HL-60/S4 (cell line): ENCODE measurements around the gene TCAF1.

Experiments
- in situ Hi-C: fragments of 300-500 bp; cut with MboI; formaldehyde crosslinking; loops from 2 replicates; pipeline ENCODE4 v1.14.3; 2022; ENCODE audit warnings: low sequenced_read_pairs

The TCAF1 gene, protein sequence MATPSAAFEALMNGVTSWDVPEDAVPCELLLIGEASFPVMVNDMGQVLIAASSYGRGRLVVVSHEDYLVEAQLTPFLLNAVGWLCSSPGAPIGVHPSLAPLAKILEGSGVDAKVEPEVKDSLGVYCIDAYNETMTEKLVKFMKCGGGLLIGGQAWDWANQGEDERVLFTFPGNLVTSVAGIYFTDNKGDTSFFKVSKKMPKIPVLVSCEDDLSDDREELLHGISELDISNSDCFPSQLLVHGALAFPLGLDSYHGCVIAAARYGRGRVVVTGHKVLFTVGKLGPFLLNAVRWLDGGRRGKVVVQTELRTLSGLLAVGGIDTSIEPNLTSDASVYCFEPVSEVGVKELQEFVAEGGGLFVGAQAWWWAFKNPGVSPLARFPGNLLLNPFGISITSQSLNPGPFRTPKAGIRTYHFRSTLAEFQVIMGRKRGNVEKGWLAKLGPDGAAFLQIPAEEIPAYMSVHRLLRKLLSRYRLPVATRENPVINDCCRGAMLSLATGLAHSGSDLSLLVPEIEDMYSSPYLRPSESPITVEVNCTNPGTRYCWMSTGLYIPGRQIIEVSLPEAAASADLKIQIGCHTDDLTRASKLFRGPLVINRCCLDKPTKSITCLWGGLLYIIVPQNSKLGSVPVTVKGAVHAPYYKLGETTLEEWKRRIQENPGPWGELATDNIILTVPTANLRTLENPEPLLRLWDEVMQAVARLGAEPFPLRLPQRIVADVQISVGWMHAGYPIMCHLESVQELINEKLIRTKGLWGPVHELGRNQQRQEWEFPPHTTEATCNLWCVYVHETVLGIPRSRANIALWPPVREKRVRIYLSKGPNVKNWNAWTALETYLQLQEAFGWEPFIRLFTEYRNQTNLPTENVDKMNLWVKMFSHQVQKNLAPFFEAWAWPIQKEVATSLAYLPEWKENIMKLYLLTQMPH

DNA sequence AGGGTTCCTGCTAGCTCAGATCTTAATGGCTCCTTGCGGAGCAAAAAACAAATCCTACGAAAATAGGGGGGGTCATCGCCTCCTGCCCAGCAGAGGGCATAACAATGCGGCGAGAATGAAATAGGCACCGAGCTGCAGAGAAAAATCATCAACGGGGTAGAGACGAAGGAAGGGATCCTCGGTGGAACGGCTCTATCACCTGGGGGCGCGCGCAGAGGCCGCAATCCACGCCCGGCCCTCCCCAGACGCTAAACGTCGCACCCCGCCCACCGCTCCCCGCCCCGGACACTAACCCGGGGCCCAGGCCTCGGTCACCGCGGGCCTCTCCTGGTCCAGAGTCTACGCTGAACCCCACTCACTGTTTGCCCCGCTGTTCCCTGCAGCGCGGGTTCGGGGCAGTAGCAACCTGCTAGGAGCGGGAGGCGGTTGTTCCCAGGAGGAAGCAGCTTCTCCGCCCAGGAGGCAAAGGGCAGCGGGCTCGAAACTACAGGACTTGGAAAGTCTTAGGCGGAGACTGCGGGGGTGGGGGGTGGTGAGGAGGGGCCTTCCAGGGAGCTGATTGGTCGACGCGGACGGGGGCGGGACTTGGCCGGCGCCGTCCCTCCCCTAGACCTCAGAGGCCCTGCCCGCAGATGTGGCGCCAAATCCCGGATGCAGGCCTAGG is at the start of gene TCAF1:
TSS of gene TCAF1 (minus strand) at position 509 of the 664 bp plus-strand sequence. CDS start 25,568 bp downstream, outside the sequence.
- in situ Hi-C loops, result no loop called here

DNA sequence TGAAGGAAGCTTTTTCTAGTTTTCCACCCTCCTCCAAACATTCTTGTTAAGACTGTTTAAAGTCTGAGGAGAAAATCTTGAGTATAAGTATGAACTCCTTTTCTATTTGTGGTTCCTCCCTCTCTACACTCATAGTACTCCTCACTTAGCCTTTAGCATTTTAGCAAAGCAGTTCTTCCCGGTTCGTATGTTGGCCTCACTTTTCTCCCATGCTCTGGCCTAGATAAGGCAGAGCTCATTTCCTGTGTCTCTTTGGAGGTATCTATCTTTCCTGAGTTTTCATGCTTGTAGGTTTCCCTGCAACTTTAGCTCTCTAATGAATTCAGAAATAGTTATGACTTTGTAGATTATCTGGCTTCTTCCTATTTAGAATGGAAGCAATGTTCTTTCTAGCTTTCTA is 46.8 kb upstream of the TCAF1 start:
- in situ Hi-C loops, result no loop called here

DNA sequence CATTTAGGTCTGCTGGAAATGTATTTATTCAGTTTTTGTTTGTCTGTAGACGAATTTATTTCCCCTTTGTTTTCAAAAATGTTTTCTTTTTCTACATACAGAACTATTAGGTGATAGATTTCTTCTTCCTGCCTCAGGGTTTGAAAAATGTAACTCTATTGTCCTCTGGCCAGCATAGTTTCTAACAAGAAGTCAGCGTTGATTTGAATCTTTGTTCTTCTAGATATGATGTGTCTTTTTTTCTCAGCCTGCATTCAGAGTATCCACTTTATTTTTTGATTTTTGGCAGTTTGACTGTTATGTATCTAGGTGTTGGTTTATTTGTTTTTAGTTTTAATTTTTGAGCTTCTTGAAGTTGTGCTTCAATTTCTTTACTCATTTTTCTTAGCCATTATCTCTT is 45.1 kb upstream of the TCAF1 start:
- in situ Hi-C loops, result no loop called here

DNA sequence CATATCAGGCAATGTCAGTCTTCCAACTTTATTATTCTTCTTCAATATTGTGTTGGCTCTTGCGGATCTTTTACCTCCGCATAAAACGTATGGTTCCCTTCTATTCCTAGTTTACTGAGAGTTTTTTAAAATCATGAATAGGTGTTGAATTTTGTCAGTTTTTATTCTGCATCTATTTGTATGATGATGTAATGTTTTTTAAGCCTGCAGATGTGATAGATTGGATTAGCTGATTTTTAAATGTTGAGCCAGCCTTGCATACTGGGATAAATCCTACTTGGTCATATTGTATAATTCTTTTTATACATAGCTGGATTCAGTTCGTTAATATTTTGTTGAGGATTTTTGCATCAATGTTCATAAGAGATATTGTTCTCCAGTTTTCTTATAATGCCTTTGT is 43.4 kb upstream of the TCAF1 start:
- in situ Hi-C loops, result no loop called here

DNA sequence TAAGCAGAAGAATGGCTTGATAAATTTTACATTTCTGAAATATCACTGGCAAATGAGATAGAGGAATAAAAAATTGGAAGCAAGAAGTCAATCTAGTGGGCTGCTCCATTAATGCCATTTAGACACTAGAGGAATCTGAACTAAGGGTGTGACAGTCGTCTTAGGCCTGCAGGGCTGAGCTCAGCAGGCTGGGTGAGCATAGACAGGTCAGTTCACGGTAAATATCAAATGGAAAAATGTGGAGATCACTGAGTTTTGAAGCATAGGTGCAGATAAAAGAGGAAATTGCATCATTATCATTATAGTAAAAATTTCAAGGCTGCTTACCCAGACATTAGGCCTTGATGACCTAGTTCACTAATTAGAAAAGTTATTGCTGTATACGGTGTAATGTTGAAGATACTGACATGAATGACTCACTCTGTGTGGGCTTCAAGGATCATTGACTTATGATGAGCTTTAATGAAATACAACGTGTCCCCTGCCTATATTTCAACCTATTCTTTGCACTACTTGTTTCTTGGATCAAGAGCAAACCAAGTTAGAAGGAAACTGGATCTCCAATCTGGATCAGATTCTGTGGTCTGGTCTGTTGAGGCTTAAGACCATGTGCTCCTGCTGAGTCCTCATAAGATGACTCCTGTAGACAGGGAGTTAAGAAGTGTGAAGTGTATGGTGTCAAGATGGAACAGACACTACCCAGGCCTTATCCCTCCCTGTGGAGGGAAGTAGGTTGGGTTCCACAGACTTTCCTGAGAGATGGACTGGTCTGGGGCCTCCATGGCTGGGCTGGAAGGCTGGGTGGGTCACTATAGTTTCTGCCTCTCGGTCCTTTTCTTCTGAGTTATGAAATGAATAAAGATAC is 36.6 kb upstream of the TCAF1 start:
- in situ Hi-C loops, result no loop called here

DNA sequence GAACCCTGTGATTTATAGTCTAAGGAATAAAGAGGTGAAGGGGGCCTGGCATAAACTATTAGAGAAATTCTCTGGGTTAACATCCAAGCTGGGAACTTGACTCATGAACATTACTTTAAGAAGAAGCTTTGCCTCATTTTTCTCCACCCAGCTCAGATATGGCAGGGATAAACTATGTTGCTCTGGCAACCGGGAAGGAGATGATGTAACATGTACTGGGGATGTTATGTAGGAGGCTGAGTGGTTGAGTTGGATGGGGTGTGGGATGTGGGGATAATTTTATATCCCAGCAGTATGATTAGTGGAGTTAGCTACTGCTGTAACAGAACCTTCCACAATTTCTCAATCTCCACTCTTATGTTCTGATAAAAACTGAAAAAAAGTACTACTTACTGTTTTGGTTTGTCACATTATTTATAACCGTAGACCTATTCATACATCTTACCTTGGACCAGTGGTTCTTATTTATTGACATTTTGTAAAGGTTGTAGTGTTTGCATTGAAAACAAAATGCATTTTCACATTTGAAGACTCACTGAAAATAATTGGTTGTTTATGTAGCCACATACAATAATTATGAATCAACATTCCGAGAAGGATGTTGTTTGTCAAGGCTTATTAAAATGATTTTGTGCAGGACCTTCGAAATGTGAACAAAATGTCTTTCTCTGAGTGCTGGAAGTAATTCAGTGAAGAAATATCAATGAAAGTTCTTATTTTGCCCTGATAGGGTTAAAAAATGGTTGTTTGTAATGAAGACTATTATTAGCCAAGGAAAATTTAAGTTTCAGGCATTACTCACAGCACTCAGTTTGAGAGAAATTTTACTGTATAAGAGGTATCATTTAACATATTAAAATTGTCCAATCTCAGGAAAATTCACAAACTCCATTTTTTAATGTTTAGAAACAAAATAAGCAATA is 34.4 kb upstream of the TCAF1 start:
- in situ Hi-C loops, result no loop called here

DNA sequence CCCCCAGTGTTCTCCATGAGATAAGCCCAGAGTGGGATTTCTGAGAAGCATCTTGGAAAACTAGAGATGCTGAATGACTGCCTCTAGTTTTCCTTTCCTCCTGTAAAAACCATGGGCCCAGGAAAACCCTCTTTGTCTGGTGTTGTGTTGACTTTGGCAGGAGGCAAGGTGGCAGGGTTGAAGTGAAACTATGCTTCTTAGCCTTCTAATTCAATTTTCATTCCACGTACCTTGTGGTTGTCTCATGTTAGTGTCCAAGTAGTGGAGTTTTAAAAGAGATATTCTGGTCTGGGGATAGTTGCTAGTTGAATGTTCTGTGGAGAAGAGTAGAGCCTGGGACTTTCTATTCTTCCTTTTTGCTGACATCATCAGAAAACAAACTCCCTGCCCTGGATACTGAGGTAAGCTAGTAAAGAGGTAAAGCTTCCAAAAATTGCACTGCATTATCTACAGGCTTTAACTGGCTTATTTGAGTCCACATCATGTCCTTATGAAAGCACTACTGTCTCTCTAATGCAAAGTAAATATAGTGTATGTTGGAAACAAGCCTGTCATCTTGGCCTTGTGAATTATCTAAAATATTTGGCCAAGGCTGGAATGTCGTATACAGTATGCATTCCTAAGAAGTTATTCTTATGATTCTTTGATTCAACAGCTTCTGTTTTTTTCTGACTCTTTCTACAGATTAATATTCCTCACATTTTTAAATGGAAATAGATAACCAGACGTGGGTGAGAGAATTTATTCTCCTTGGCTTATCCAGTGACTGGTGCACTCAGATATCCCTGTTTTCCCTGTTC is 32.8 kb upstream of the TCAF1 start, which contains the start of gene OR2F2:
TSS of gene OR2F2 (plus strand) at position 708 of the 800 bp plus-strand sequence. CDS start at position 708, 0 bp downstream.
- in situ Hi-C loops, result no loop called here

DNA sequence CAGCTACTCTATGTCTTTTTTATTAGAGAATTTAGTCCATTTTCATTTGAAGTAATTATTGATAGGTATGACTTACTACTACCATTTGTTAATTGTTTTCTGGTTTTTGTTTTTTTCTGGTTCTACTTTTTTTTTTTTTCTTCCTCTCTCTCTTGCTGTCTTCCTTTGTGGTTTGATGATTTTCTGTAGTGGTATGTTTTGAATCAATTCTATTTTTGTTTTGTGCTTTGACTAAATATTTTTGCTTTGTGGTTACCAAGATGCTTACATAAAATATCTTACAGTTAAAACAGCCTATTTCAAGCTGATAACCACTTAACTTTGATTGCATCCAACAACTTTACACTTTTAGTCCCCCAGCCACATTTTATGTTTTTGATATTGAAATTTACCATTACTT is 29.8 kb upstream of the TCAF1 start:
- in situ Hi-C loops, result no loop called here

DNA sequence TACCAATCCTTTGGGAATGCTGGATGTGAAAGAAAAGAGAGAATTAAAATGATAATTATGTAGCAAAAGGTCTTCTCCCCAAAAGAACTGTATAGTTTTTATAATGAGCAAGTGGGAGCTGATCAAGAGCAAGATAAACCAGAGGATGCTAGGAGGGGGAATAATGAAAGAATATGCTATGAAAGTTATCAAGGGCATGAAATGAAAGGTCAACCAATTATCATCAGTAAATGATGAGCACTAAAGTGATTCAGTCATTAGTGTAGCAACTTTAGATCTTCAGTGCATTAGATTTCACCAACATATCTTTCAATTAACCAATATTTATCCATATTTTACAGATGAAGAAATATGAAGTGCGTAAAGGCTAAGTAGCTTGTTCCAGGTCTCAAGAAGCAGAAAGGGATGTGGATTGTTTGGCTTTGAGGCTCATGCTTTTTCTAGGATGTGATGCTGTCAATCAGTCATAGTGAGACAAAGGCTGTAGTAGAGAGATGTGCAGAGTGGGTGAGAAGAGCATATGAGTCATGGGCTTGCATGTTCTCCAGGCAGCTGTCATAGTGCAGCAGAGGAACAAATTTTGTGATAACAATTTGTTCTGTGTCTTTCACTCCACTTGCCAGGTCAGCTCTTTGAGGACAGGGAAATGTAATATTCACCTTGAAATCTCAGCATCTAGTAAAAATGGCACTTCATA is 27.4 kb upstream of the TCAF1 start:
- in situ Hi-C loops, result no loop called here

DNA sequence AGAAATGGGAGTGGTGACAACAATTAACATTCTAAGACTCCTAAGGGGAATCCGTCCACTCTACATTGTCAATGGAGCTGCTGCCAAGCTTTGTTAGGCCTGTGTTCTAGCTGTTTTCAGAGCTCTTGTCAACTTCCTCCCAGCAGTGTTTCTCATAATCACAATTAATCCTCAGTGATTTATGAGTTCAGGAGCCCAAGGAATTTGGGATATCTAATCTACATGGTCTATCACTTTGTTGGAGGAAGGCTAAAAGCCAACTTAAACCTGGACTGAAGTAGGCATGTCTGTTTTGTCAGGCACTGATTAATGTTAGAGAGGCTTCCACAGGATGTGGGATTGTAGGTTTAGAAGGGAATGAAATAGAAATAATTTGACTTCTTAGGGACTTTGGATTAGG is 22.9 kb upstream of the TCAF1 start:
- in situ Hi-C loops, result no loop called here

DNA sequence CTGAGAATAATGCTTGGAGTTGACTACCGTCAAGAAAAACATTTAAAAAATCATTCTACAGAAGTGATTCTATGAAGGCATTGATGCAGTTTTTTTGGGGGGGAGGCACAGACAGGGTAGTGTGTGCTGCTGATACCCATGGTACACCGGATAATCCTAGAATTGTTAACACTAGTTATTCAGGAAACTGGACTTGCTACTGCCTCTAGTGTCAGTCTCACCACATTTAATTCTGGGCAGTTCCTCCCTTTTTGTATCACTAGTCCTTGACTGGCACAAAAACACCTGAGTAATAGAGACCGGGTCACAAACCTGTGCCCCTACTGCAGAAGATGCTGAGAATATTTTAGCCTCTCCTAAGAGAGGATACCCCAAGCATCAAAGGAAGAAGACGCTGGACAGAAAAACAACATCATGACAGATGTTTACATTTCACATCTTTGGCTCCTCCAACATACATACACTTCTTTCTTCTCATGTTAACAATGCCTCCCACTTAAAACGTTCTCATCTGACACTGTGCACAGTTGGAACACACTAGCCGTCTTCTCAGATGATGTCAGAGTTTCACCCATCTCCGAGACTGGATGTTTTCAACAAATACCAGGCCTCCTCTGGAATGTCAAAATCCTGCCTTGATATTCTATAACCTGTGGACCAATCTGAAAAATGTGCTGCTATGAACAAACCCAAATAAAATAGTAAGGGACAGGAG is 13.1 kb upstream of the TCAF1 start:
- in situ Hi-C loops, result no loop called here

DNA sequence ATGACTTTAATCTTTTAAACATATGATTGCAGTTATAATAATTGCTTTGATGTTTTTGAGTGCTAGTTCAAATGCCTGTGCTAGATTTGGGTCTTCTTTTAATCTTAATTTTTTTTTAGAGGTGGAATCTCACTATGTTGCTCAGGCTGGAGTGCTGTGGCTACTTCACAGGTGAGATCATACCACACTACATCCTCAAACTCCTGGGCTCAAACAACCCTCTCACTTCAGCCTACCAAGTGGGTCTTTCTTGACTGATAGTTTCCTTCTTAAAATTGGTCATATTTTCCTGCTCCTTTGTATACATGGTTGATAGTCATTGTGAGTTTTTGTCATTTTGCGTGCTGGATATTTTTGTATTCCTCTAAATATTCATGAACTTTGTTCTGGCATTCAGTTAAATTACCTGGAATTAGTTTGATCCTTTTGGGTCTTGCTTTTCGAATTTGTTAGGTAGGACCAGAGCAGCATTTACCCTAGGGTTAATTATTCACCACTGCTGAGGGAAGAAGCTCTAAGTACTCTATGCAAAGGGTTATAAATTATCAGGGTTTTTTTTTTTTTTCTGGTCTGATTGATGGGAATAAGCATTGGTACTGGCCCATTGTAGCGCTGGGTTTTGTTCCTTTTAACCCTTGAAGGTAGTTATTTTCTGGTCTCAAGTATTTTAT is 12.1 kb upstream of the TCAF1 start:
- in situ Hi-C loops, result no loop called here

DNA sequence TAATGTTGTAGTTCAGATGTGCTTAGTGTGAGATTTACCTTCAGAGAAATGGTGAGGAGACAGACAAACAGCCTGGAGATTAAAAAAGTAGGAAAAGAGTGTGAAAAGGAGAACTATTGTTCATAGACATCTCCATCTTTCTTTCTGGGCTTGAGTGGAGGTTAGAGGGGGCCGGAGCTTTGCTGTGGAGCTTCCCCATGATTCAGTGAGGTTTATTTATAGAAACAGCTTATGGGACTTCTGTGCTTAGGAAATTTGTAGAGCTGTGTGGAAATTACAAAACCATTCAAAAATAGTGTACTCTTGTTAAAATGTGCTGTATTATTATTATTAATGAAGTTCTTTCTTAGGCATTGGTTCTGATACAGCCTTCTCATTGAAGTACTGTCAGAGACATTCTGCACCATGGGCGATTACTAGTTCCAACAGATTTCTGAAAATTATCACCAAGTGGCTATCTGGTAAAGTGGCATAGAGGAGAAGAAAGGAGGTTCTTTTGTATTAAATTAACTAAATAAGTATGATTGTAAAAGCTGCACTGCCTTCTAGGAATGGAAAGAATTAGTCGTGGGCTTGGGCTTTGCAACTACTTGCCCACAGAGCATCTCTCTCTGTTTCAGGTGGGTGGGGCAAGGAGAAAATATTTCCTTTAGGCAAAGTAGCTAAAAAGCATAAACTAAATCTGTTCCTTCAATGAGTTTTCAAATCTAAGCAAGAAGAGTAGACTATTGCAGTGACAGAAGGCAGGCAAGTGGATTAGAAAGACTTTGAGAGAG is 8.7 kb upstream of the TCAF1 start:
- in situ Hi-C loops, result no loop called here

DNA sequence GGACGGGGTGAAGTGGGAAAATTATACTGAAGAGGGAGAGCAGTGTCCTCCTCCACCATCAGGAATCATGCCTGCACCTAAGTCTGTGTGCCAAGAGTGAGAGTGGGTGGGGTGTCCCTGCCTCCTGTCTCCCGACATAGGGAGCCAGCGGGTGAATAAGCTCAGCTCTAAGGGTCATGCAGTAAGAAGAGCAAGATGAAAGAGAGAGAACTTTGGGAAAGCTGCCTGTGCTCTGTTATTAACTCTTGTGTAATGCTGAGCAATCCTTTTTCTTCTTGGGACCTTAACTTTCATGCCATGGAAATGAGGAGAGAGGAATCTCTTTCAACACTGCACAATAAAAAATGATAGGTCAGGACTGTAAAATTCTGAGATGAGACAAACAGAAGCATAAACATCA is 7.9 kb upstream of the TCAF1 start:
- in situ Hi-C loops, result no loop called here

DNA sequence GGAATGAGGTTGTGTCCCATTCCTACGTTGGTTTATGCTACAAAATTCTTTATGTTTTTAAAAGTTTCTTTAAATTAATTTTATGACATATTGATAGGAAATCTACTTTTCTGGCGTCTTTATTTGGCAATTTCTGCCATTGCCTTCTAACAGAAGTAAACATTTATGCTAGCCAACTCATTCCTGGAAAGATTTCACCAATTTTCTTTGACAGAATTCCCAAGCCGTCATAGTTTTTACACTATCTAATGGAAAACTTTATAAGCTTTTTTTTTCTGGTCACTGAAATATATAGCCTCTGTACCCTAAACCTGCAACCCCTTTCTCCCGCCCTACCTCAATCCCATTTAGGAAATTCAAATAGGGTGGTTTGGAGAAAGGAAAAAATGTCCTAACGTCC is 6.1 kb upstream of the TCAF1 start:
- in situ Hi-C loops, result no loop called here

DNA sequence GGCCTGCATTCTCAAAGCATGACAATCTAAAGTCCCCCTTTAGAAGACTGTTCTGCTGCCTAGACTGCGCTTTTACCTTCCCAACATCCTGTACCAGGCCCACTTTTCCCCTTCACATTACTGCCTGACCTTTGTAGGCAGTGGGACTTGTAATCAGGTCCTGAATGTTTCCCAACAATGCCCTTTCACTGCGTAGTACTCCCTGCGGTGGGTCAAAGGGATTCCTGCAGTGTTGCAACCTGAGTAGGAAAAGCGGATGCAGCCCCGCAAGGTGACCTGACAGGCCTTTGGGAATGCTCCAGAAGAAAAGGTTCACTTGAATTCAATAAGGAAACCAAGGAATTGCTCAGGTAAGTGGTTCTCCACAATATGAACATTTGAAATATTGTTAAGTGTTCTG is 4.9 kb upstream of the TCAF1 start:
- in situ Hi-C loops, result no loop called here
